Pulmonary artery endothelial cell (primary cell): ENCODE data around the gene ZNF768. TPM values are rescaled to one million over a fixed set of nuclear protein-coding genes. Genes with fewer than 3 reads are reported as not detected.
A peak's percentile ranks its signal among the peaks of the same experiment; 100 is the strongest.
"Not testable (repeated sequence)": the region's sequence is repeated elsewhere in the genome, so short reads cannot be mapped to it uniquely, and the experiment has no call there.

Source experiments
- DNase-seq: peaks from one replicate; pipeline ENCODE4 v3.0.0-alpha.2; 2011; ENCODE audit warnings: low read depth, low spot score
- total RNA-seq: library from RNA; depleted of rRNA; stranded (reverse); fragments of >200 nt; gene quantifications from 2 replicates; pipeline ENCODE4 v1.2.3, GENCODE V29; 2014

The ZNF768 gene
- total RNA-seq, 1 donor from 2014 or later: 21.2 TPM

- DNase-seq: no peak
These were observed 14.9 kb downstream of the ZNF768 start for GRCh38 chr16:30511509-30511908.

GRCh38 chr16:30510376-30510938 is 15.9 kb downstream of the ZNF768 start:
- DNase-seq: no peak

GRCh38 chr16:30509081-30509765 is 17.1 kb downstream of the ZNF768 start:
- DNase-seq: no peak

GRCh38 chr16:30503403-30504296 is 22.7 kb downstream of the ZNF768 start:
- no peak for DNase-seq

- DNase-seq: no peak
These were observed 27.1 kb downstream of the ZNF768 start for GRCh38 chr16:30499284-30499683.

- no peak for DNase-seq
These were observed 31.7 kb downstream of the ZNF768 start for GRCh38 chr16:30494709-30495108.

- DNase-seq: no peak
These were observed 32.4 kb downstream of the ZNF768 start for GRCh38 chr16:30493941-30494488.

GRCh38 chr16:30491744-30492308 is 34.5 kb downstream of the ZNF768 start:
- DNase-seq: peak; percentile 46

GRCh38 chr16:30491229-30491628 is 35.1 kb downstream of the ZNF768 start:
- DNase-seq: no peak

GRCh38 chr16:30490210-30490609 is 36.2 kb downstream of the ZNF768 start:
- DNase-seq: no peak

GRCh38 chr16:30488764-30489605 is 37.4 kb downstream of the ZNF768 start:
- no peak for DNase-seq

GRCh38 chr16:30485818-30486436 is 40.4 kb downstream of the ZNF768 start:
- no peak for DNase-seq

- DNase-seq: no peak
These were observed 41.5 kb downstream of the ZNF768 start for GRCh38 chr16:30484887-30485286.

GRCh38 chr16:30482366-30482765 is 44.0 kb downstream of the ZNF768 start:
- DNase-seq: no peak

- DNase-seq: no peak
These were observed 45.0 kb downstream of the ZNF768 start for GRCh38 chr16:30481381-30481780.

GRCh38 chr16:30478766-30479478 is 47.4 kb downstream of the ZNF768 start:
- DNase-seq: no peak

GRCh38 chr16:30477773-30478172 is 48.6 kb downstream of the ZNF768 start:
- DNase-seq: not testable (repeated sequence)

GRCh38 chr16:30476991-30477390 is 49.4 kb downstream of the ZNF768 start:
- no peak for DNase-seq

GRCh38 chr16:30474684-30475083 is 51.7 kb downstream of the ZNF768 start:
- DNase-seq: no peak

GRCh38 chr16:30474074-30474452 is 52.3 kb downstream of the ZNF768 start:
- no peak for DNase-seq
